ENCODE data around the gene RPTN.

The RPTN gene, protein sequence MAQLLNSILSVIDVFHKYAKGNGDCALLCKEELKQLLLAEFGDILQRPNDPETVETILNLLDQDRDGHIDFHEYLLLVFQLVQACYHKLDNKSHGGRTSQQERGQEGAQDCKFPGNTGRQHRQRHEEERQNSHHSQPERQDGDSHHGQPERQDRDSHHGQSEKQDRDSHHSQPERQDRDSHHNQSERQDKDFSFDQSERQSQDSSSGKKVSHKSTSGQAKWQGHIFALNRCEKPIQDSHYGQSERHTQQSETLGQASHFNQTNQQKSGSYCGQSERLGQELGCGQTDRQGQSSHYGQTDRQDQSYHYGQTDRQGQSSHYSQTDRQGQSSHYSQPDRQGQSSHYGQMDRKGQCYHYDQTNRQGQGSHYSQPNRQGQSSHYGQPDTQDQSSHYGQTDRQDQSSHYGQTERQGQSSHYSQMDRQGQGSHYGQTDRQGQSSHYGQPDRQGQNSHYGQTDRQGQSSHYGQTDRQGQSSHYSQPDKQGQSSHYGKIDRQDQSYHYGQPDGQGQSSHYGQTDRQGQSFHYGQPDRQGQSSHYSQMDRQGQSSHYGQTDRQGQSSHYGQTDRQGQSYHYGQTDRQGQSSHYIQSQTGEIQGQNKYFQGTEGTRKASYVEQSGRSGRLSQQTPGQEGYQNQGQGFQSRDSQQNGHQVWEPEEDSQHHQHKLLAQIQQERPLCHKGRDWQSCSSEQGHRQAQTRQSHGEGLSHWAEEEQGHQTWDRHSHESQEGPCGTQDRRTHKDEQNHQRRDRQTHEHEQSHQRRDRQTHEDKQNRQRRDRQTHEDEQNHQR

DNA sequence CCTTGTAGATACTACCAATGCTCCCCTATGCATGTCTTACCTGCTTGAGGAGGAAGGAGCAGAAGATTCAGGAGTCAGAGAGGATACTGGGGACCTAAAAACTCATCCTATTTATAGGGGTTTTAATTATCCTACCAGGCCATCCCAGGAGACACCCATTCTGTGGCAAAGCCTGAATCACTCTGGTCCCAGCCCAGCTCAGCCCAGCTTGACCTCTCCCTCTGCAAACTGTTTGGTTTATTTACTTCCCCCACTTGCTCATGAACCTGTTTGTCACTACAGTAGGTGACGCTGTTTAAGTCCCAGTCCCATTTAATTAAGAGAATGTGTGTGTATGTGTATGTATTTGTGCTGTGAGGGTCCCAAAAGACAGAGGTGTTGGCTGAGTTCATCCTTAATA lies at the start of gene RPTN:
Gene RPTN, minus strand, starts transcription at position 85 of the 400 bp plus-strand sequence. CDS start 1,339 bp downstream, outside the sequence.
- DNase-seq: no peak

DNA sequence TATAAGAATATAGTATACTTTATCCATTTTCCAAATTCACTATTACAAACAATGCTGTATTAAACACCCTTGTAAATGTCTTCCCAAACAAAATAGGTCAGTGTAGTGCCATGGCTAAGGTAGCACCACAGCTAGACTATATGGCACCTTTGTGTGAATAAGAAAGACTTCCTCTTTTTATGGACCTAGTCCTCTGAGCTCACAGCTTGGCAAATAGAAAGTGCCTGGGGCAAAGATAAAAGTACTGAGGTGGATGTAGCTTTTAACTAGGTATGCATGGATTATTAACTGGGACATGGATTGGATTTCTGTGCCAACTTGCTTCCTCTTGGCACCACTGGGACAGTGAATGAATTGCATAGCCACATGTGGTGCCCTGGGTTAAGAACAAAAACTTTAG lies 40.0 kb upstream of the RPTN start:
- no peak for DNase-seq

DNA sequence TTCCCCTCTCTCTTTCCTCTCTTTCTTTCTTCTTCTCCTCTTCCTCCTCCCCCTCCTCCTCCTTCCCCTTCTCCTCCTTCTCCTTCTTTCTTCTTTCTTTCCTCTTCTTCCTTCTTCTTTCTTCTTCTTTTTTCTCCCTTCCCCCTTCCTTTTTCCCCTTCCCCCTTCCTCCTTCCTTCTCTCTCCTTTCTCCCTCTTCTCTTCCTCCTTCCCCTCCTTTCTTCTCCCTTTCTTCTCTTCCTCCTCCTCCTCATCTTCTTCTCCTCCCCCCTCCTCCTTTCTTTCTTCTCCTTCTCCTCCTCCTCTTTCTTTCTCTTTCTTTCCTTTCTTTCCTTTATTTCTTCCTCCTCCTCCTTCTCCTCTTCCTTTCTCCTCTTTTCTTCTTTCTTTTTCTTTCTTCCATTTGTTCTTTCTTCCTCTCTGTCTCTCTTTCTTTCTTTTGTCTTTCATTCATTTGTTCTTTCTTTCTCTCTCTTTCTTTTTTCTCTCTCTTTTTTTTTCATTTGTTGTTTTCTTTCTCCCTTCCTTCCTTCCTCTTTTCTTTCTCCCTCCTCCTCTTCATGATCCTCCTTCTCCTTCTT lies 38.4 kb upstream of the RPTN start:
- no peak for DNase-seq

- DNase-seq: no peak
Observed at GRCh38 chr1:152191711-152192110, 32.7 kb upstream of the RPTN start.

- no peak for DNase-seq
Observed at GRCh38 chr1:152191260-152191659, 32.2 kb upstream of the RPTN start.

DNA sequence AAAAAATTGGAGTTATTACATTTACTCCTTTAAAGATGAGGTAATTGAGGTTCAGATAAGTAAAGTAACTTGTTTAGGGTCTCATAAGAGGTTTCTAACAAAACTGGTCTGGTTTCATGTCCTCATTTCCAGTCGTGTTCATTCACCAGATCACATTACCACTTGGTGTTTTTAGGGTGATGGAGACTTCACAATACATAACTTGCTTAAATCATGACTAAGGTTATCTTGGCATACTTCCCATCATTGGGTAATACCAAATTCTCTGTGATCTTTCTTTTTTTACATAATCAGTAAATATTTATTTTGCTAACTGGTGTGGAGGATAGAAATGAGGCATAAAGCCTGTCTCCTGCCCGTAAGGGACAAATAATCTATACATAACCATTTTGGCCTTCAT lies 31.6 kb upstream of the RPTN start:
- peak; percentile 51 for DNase-seq

GRCh38 chr1:152189657-152190442 lies 30.8 kb upstream of the RPTN start:
- DNase-seq: peak; percentile 60

- peak; percentile 63 for DNase-seq
Observed at GRCh38 chr1:152188673-152189591, 29.9 kb upstream of the RPTN start.

DNA sequence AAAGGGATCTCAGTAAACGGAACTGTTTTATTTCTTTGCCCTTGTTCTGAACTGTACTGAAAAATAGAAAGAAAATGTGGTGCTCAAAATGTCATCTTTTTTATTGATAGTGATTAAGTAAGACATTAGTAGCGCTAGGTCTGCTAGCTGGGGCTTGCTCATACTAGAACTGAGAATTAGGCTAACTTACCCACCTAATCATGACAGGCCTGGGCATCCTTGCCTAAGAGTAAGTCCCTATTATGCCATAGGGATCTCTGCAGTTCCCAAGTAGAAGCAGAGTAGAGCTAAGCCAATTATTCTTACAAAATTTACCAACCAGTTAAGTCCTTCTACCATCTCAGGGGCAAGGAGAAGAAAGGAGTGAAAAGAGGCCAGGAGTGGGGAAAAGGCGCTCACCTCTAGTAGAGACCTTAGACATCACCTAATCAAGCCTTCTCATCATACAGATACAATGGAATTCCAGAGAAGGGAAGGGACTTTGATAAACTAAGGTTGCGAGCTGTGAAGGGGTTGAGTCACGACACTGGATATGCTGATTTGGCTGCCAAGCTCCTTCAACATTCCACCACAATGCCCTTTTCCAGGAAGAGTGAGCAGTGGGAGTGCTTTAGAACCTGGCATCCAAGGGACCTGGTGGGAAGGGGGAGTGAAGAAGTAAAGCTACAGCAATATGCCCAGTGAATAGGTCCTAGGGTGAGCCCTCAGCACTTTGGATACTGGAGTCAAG lies 27.7 kb upstream of the RPTN start:
- no peak for DNase-seq

DNA sequence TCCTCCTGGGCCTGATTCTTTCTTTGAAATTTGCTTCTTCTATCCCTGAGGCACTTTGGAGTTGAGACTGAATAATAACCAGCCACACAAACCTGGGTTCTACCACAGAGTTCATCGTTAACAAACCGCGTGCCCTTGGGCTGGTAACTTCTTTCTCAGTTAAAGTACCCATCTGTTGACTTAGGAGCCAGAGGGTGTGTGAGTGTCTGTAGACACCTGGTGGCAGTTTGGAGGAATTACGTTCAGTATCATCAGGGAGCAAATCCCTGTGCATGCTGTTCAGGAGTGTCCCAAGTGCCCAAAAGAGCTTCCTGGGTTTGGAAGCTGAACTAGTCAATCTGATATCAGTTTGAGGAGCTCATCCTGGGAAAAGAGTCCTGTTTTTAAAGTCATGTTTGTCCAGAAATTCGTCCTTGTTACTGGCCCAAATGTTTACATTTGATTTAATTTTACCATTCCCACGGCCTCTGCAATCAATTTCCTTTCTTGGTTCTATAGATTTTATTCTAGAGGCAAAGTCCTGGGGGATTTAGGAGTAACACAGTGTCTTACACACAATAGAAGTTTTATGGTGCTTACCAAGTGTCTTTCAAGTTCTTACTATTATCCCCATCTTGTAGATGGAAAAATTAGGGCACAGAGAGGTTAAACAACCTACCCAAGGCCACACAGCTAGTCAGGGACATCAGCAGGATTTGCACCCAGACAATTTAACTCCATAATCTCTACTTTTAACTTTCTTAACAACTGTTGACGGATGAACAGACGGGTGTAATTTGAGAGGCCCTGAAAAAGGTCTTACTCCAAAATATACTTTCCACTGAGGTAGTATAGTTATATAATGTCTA lies 26.7 kb upstream of the RPTN start:
- peak; percentile 71 for DNase-seq

- DNase-seq: peak; percentile 62
Observed at GRCh38 chr1:152182944-152183361, 23.9 kb upstream of the RPTN start.

DNA sequence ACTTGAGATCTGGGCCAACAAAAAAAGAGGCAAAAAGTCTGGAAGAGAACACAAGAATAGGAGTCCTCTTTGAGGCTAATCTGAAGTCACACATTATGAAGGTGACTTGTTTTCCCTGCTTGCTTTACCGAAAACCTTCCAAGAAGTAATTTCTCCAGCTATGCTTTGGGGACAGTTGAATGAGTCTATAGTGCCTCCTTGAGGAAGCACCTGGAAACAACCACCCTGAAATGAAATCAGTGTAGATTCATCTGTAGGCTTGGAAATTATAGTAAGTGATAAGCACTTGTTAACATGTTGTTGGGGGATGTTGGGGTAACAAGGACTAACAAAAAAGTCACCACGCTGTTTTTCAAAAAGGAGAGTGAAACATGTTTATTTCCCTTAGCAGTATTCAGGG lies 23.4 kb upstream of the RPTN start:
- peak; percentile 16 for DNase-seq

DNA sequence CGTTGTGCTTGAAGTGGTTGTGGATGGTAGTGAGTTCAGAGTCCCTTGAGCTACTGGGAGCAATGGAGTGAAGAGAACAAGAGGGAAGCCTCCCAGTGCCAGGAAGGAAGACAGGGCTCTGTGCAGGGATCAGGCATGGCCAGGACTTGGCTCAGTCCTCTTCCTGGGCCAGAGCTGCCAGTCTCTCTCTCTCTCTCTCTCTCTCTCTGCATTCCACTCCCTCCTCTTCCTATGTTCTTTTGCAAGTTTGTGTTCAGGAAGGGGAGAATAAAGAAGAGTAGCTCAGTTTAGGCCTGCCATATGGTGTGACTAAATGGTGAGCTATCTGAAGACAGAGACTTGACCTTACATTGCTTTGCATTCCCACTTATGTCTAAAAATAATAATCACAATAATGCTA lies 20.5 kb upstream of the RPTN start:
- peak; percentile 50 for DNase-seq

GRCh38 chr1:152170287-152170905 lies 11.4 kb upstream of the RPTN start:
- DNase-seq: no peak

DNA sequence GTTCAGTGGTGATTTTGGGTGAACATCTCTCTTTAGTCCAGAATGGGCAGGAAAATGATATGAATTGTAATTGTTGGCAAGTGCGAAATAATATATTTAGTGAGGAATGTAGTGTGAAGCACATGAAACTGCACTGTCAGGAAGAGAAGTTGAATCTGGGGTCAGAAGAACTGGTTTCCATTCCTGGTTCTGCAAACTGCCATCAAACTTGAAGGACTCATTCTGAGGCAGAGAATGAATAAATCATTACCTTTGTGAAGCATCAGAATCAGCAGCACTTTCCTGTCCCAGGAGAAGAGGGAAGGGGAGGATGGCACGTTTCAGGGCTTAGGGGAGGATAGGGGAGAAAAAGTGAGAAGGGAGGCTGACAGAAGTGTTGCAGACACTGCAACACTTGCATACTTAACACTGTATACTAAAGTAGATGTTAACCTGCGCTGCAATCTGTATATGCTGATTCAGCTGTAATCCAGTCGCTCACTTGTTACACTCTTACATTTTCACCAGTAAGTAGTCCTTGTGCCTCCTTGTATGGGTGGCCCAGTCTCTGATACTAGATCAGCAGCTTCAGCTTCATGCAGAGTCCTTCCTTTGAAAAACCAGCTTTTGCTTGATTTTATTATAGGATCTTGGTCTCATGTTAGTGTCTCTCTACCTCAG lies 10.5 kb upstream of the RPTN start:
- no peak for DNase-seq

DNA sequence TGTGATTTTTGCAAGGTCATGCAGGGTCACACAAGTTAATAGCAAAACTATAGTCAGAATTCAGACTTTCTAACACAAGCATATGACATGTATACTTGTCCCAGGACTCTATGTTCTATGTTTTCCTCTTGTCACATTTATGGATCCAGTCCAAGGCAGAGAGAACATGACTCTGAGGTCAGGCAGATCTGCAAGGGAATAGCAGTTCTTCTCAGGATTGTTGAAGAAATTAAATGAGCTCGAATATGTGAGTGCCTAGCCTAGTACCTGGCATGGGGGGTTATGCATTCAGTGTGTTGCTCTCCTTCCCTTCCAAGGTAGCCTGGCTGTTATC lies 9.5 kb upstream of the RPTN start:
- no peak for DNase-seq

DNA sequence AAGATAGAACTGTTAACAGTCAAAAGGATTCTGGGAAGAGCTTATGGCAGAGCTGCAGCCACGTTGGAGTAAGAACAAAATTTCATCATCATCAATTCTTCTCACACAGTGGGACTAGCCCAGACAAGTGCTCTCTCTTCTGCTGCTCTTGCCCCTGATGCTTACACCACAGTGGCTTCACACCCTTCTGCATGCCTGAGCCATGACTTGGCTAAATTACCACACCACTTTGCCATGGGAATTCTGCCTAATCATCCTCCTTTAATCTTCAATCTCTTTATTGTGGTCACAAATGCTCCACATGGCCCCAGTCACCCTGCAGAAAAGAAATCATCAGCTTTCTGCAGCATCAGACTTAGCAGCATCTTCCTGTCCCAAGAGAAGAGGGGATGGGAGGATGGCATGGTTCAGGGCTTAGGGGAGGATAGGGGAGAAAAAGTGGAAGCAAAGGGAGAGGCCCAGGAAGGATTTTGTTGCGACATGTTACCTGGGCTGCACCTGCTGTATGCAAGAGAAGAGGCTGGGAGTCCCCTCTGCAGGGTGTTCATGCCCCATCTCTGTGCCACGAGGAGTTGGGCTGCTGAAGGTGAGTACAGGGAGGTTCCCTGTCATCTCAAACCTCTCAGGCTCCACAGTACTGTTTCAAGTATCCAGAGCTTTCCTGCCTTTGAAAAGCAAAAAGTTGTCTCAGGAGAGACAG lies 9.0 kb upstream of the RPTN start:
- peak; percentile 75 for DNase-seq

DNA sequence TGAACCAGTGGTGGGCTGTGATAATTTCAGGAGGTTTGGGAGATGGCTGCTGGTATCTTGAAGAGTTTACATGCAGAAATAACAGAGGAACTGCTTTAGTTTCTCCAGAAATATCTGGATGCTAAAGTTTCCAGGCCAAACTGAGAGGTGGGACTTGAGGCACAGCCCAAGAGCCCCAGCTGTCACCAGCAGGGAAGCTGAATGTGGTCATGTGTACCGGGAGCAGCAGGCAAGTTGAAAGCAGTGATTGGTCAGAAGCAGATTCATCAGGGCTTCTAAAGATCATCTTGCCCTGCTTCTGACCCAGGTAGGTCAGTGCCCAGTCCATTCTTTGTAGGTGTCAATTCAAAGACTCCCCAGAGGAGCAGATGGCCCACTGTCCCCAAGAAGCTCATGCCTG lies 7.9 kb upstream of the RPTN start:
- DNase-seq: no peak
